Vagina (tissue), 2 donors: ENCODE data around the gene TFPT.

Source experiments
- POLR2A ChIP-seq, 2 donors: fragments of 450-650 bp; IDR thresholded peaks; one replicate each; pipeline ENCODE4 v1.6.1; 2017; ENCODE audit warnings: antibody characterized with exemption in 2 of 2, mild to moderate bottlenecking in 2 of 2, moderate library complexity in 2 of 2
- POLR2AphosphoS5 ChIP-seq, 2 donors: sonication (generic); formaldehyde crosslinking; IDR thresholded peaks; one replicate each; pipeline ENCODE4 v1.9.0; 2017; ENCODE audit warnings: antibody characterized with exemption in 2 of 2, mild to moderate bottlenecking in 2 of 2, low read depth in 1 of 2; ENCODE audit not compliant: insufficient read depth in 1 of 2
- TF ChIP-seq, protein P1 (sequence below), 3 experiments: fragments of 450-650 bp in 2 of 3; fragments of 200-600 bp in 1 of 3; sonication (generic) in 1 of 3; IDR thresholded peaks; one replicate each; pipeline ENCODE4 v1.5.1; 2017 to 2019; ENCODE audit warnings: antibody characterized with exemption in 3 of 3, mild to moderate bottlenecking in 2 of 3, moderate library complexity in 2 of 3

DNA sequence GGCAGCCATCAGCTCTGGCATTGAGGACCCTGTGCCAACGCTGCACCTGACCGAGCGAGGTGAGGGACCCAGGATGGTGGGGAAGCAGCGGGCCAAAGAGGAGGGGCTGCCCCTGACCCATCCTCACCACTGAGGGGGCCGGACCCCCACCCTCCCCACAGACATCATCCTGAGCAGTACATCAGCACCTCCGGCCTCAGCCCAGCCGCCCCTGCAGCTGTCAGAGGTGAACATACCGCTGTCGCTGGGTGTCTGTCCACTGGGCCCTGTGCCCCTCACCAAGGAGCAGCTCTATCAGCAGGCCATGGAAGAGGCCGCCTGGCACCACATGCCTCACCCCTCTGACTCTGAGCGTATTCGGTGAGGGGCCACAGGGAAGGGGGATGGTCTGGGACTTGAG is 36.8 kb upstream of the TFPT start:
- TF ChIP-seq, protein P1, sequence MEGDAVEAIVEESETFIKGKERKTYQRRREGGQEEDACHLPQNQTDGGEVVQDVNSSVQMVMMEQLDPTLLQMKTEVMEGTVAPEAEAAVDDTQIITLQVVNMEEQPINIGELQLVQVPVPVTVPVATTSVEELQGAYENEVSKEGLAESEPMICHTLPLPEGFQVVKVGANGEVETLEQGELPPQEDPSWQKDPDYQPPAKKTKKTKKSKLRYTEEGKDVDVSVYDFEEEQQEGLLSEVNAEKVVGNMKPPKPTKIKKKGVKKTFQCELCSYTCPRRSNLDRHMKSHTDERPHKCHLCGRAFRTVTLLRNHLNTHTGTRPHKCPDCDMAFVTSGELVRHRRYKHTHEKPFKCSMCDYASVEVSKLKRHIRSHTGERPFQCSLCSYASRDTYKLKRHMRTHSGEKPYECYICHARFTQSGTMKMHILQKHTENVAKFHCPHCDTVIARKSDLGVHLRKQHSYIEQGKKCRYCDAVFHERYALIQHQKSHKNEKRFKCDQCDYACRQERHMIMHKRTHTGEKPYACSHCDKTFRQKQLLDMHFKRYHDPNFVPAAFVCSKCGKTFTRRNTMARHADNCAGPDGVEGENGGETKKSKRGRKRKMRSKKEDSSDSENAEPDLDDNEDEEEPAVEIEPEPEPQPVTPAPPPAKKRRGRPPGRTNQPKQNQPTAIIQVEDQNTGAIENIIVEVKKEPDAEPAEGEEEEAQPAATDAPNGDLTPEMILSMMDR (IDR thresholded peaks at IDR 0.05) = no peak
- TF ChIP-seq POLR2A (IDR thresholded peaks at IDR 0.05) (no peak), POLR2AphosphoS5 (IDR thresholded peaks at IDR 0.05; ENCODE audit: insufficient read depth in 1 of 2, low read depth in 1 of 2) (no peak)
